ENCODE results near the gene SGPP1.
"Not testable (repeated sequence)": the region's sequence is repeated elsewhere in the genome, so short reads cannot be mapped to it uniquely, and the experiment has no call there.

Gene SGPP1

DNA sequence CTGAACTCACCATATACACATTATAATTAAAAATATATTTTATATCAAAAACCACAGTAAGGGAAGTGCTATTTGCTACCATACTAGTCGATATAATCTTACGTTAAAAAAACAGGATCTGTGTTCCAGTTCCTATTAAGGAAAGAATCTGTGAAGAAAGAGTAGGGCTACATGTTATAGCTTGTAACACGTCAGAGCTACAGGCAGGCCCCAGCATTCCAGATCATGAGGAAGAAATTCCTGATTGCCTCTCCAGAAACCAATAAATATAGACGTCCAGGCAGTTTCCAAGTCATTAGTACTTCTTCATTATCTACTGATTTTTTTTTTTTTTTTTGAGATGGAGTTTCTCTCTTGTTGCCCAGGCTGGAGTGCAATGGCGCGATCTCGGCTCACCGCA is 20.6 kb downstream of the SGPP1 start:
- H3K4me3 ChIP-seq (ENCODE audit: low read depth, low read length), result no peak overlapping the region
- no peak for DNase-seq (ENCODE audit: low read depth)
- TF ChIP-seq MYC (IDR thresholded peaks at IDR 0.05; ENCODE audit: low read depth, low read length), result no peak
- TF ChIP-seq, protein P1, sequence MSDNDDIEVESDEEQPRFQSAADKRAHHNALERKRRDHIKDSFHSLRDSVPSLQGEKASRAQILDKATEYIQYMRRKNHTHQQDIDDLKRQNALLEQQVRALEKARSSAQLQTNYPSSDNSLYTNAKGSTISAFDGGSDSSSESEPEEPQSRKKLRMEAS (IDR thresholded peaks at IDR 0.05; ENCODE audit: low read depth, low read length), result no peak

DNA sequence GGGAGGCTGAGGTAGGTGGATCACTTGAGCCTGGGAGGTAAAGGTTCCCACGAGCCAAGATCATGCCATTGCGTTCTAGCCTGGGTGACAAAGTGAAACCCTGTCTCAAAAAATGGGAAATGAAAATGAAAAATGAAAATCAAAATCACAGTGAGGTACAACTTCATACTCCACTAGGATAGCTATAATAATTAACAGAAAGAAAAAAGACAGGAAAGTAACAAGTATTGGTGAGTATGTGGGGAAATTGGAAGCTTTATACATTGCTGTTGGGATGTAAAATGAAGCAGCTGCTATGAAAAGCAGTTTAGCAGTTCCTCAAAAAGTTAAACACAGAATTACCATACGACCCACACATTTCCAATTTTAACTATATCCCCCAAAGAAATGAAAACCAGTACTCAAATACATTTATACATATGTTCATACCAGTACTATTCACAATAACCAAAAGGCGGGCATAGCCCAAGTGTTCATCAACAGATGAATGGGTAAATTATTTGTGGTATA is 22.2 kb downstream of the SGPP1 start:
- DNase-seq (ENCODE audit: low read depth), result no peak
- H3K4me3 ChIP-seq (ENCODE audit: low read depth, low read length), result no peak overlapping the region
- TF ChIP-seq, protein P2, sequence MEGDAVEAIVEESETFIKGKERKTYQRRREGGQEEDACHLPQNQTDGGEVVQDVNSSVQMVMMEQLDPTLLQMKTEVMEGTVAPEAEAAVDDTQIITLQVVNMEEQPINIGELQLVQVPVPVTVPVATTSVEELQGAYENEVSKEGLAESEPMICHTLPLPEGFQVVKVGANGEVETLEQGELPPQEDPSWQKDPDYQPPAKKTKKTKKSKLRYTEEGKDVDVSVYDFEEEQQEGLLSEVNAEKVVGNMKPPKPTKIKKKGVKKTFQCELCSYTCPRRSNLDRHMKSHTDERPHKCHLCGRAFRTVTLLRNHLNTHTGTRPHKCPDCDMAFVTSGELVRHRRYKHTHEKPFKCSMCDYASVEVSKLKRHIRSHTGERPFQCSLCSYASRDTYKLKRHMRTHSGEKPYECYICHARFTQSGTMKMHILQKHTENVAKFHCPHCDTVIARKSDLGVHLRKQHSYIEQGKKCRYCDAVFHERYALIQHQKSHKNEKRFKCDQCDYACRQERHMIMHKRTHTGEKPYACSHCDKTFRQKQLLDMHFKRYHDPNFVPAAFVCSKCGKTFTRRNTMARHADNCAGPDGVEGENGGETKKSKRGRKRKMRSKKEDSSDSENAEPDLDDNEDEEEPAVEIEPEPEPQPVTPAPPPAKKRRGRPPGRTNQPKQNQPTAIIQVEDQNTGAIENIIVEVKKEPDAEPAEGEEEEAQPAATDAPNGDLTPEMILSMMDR (IDR thresholded peaks at IDR 0.05; ENCODE audit: low read depth, low read length), result no peak
- no peak for TF ChIP-seq MYC (IDR thresholded peaks at IDR 0.05; ENCODE audit: low read depth, low read length)
- TF ChIP-seq, protein P1 (IDR thresholded peaks at IDR 0.05; ENCODE audit: low read depth, low read length), result no peak
- TF ChIP-seq POLR2A (IDR thresholded peaks at IDR 0.05; ENCODE audit: extremely low read depth, insufficient read length), result no peak

DNA sequence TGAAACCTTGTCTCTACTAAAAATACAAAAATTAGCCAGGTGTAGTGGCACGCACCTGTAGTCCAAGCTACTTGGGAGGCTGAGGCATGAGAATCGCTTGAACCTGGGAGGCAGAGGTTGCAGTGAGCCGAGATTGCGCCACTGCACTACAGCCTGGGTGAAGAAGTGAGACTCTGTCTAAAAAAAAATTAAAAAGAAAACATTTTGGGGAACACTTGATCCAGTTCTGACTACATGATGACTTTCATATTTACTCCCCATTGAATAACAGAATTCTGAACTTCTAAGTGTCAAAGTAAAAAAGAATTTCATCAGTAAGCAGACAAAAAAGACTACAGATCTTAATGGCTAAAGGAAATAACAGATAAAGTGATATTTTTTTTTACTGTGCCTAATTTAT is 25.3 kb downstream of the SGPP1 start:
- DNase-seq (ENCODE audit: low read depth); H3K4me3 ChIP-seq (ENCODE audit: low read depth, low read length): not testable (repeated sequence)

DNA sequence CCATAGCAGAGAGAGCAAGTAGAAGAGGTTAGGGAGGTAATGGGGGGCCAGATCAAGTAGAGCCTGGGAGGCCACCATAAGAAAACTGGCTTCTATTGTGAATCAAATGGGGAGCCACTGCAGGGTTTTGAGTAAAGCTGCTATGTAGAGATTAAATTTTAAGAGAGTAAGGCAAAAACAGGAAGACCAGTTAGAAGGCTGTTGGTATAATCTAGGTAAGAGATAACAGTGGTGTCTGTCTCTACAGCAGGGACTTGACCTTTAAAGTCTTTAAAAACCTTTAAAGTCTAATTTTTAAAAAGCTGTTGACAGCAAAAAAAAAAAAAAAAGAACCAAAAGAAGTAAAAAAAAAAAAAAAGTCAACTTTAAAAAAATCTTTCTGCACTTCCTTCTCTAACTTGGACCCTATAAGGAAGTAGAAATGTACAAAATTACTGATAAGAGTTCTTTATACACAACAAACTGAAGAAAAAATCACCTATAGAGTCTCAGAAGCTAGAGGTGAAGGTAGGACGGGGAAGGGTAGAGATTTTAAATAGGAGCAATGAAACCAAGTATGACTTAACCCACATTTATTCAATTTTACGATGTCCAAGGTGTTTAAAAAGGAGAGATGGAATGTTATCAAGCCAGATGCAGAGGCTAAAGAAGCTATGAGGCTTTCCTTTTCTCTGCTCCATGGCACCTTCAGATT is 26.1 kb downstream of the SGPP1 start:
- TF ChIP-seq MYC (IDR thresholded peaks at IDR 0.05; ENCODE audit: low read depth, low read length) (no peak), POLR2A (IDR thresholded peaks at IDR 0.05; ENCODE audit: extremely low read depth, insufficient read length) (no peak)
- TF ChIP-seq, protein P1 (IDR thresholded peaks at IDR 0.05; ENCODE audit: low read depth, low read length), result no peak
- TF ChIP-seq, protein P2 (IDR thresholded peaks at IDR 0.05; ENCODE audit: low read depth, low read length), result no peak
- no peak for DNase-seq (ENCODE audit: low read depth)
- H3K4me3 ChIP-seq (ENCODE audit: low read depth, low read length), result no peak overlapping the region

DNA sequence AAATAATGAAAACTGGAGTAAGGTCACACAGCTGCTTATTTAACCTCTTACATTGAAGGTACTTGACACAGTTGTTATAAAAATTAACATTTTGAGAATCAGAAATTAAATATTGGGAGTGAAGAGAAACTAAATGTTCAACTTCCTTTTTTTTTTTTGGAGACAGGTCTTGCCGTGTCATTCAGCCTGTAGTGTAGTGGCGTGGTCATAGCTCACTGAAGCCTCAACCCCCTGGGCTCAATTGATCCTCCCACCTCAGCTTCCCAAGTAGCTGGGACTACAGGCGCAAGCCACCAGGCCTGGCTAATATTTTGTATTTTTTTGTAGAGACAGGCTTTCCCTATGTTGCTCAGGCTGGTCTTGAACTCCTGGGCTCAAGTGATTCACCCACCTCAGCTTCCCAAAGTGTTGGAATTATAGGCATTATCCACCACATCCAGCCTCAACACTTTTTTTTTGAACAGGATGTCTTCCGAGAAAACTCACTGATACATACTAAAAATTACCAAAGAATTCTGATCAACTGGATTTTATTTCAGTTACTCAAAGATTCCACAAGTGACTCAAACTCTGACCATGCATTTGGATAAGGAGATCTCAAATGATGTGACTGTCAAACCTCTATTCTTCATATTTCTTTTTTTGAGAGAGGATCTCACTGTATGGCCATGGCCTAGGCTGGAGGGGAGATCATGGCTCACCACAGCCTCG is 35.4 kb downstream of the SGPP1 start:
- TF ChIP-seq, protein P2 (IDR thresholded peaks at IDR 0.05; ENCODE audit: low read depth, low read length), result no peak
- TF ChIP-seq, protein P1 (IDR thresholded peaks at IDR 0.05; ENCODE audit: low read depth, low read length), result no peak
- no peak for TF ChIP-seq POLR2A (IDR thresholded peaks at IDR 0.05; ENCODE audit: extremely low read depth, insufficient read length)
- DNase-seq (ENCODE audit: low read depth), result peak; percentile 4
- no peak overlapping the region for H3K4me3 ChIP-seq (ENCODE audit: low read depth, low read length)

DNA sequence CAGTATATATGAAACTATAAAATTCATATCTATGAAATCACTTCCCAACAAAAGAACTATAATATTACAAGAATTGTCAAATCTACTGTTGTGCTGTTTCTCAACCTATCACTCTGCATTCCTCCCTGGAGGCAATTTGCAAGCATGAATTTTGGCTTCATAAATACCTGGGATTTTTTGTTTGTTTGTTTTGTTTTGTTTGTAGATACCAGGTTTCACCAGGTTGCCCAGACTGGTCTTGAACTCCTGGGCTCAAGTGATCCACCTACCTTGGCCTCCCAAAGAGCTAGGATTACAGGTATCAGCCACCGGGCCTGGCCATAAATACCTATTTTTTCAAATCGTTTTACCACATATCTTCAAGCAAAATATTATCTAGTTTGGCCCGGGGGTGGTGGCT is 38.7 kb downstream of the SGPP1 start:
- TF ChIP-seq, protein P1 (IDR thresholded peaks at IDR 0.05; ENCODE audit: low read depth, low read length), result no peak
- TF ChIP-seq, protein P2 (IDR thresholded peaks at IDR 0.05; ENCODE audit: low read depth, low read length), result no peak
- no peak for TF ChIP-seq POLR2A (IDR thresholded peaks at IDR 0.05; ENCODE audit: extremely low read depth, insufficient read length)
- TF ChIP-seq MYC (IDR thresholded peaks at IDR 0.05; ENCODE audit: low read depth, low read length), result no peak
- DNase-seq (ENCODE audit: low read depth), result no peak
- no peak overlapping the region for H3K4me3 ChIP-seq (ENCODE audit: low read depth, low read length)
